ENCODE data around the gene PTPRR.

Gene PTPRR

GRCh38 chr12:70875628-70876027, 44.9 kb downstream of the PTPRR start:
- no peaks in the 10 kb centered on the region for H3K36me3 ChIP-seq
- no peak overlapping the region for H3K27ac ChIP-seq
- TF ChIP-seq CTCF (IDR thresholded peaks at IDR 0.05), result no peak
- no peak overlapping the region for H3K4me3 ChIP-seq (ENCODE audit: low read depth in 1 of 2, low read length in 1 of 2)
- H3K27me3 ChIP-seq, result no peaks in the 10 kb centered on the region
- H3K4me1 ChIP-seq (ENCODE audit: control insufficient read depth in 1 of 2, insufficient read depth in 1 of 2, low read depth in 1 of 2, low read length in 1 of 2), result no peaks in the 10 kb centered on the region
- no peaks in the 10 kb centered on the region for H3K9me3 ChIP-seq

- no peak for TF ChIP-seq CTCF (IDR thresholded peaks at IDR 0.05)
- H3K27ac ChIP-seq, result no peak overlapping the region
- no peaks in the 10 kb centered on the region for H3K36me3 ChIP-seq
- no peaks in the 10 kb centered on the region for H3K27me3 ChIP-seq
- no peak overlapping the region for H3K4me3 ChIP-seq (ENCODE audit: low read depth in 1 of 2, low read length in 1 of 2)
- H3K9me3 ChIP-seq, result no peaks in the 10 kb centered on the region
- H3K4me1 ChIP-seq (ENCODE audit: control insufficient read depth in 1 of 2, insufficient read depth in 1 of 2, low read depth in 1 of 2, low read length in 1 of 2), result no peaks in the 10 kb centered on the region
Observed at GRCh38 chr12:70854881-70855568, 65.5 kb downstream of the PTPRR start.

GRCh38 chr12:70854138-70854537, 66.4 kb downstream of the PTPRR start:
- TF ChIP-seq CTCF (IDR thresholded peaks at IDR 0.05), result no peak
- no peaks in the 10 kb centered on the region for H3K36me3 ChIP-seq
- H3K27ac ChIP-seq, result no peak overlapping the region
- H3K4me1 ChIP-seq (ENCODE audit: control insufficient read depth in 1 of 2, insufficient read depth in 1 of 2, low read depth in 1 of 2, low read length in 1 of 2), result no peaks in the 10 kb centered on the region
- H3K4me3 ChIP-seq (ENCODE audit: low read depth in 1 of 2, low read length in 1 of 2), result no peak overlapping the region
- H3K9me3 ChIP-seq, result no peaks in the 10 kb centered on the region
- H3K27me3 ChIP-seq, result no peaks in the 10 kb centered on the region

GRCh38 chr12:70853326-70853725, 67.2 kb downstream of the PTPRR start:
- TF ChIP-seq CTCF (IDR thresholded peaks at IDR 0.05), result no peak

GRCh38 chr12:70852416-70853150, 68.0 kb downstream of the PTPRR start:
- no peak overlapping the region for H3K4me3 ChIP-seq (ENCODE audit: low read depth in 1 of 2, low read length in 1 of 2)
- no peak overlapping the region for H3K27ac ChIP-seq
- H3K27me3 ChIP-seq, result no peaks in the 10 kb centered on the region
- no peaks in the 10 kb centered on the region for H3K36me3 ChIP-seq
- H3K4me1 ChIP-seq (ENCODE audit: control insufficient read depth in 1 of 2, insufficient read depth in 1 of 2, low read depth in 1 of 2, low read length in 1 of 2), result no peaks in the 10 kb centered on the region
- no peak for TF ChIP-seq CTCF (IDR thresholded peaks at IDR 0.05)
- H3K9me3 ChIP-seq, result no peaks in the 10 kb centered on the region

More at GRCh38 chr12:70853326-70853725, 67.2 kb downstream of the PTPRR start:
- H3K36me3 ChIP-seq, result no peaks in the 10 kb centered on the region
- H3K4me3 ChIP-seq (ENCODE audit: low read depth in 1 of 2, low read length in 1 of 2), result no peak overlapping the region
- no peaks in the 10 kb centered on the region for H3K9me3 ChIP-seq
- H3K27me3 ChIP-seq, result no peaks in the 10 kb centered on the region
- H3K27ac ChIP-seq, result no peak overlapping the region
- no peaks in the 10 kb centered on the region for H3K4me1 ChIP-seq (ENCODE audit: control insufficient read depth in 1 of 2, insufficient read depth in 1 of 2, low read depth in 1 of 2, low read length in 1 of 2)
